GM12878 (cell line): Measurements from ENCODE around the gene TTYH1.

Experiments used
- BHLHE40 ChIP-seq, 2 experiments: fragments of 450-650 bp in 1 of 2; IDR thresholded peaks; 2 replicates each; pipeline ENCODE4 v1.6.1; 2011 to 2017; ENCODE audit warnings: low read depth in 2 of 2, borderline replicate concordance in 1 of 2, improper control_type of control experiment in 1 of 2, low read length in 1 of 2, mild to moderate bottlenecking in 1 of 2
- CBX3 ChIP-seq: fragments of 200-600 bp; sonication (generic); IDR thresholded peaks from 2 replicates; pipeline ENCODE4 v1.6.1; 2016; ENCODE audit warnings: low read depth, borderline replicate concordance
- CEBPB ChIP-seq, 2 experiments: fragments of 150-350 bp in 1 of 2; IDR thresholded peaks; 2 replicates each; pipeline ENCODE4 v1.6.1; 2012 to 2014; ENCODE audit warnings: low read depth in 2 of 2, low read length in 2 of 2, borderline replicate concordance in 1 of 2, inconsistent platforms in 1 of 2
- EP300 ChIP-seq, 2 experiments: fragments of 150-350 bp in 1 of 2; IDR thresholded peaks; 2 replicates each; pipeline ENCODE4 v1.6.1; 2011 to 2012; ENCODE audit warnings: low read depth in 2 of 2, low read length in 2 of 2, borderline replicate concordance in 1 of 2, improper control_type of control experiment in 1 of 2, inconsistent platforms in 1 of 2; ENCODE audit not compliant: control insufficient read depth in 1 of 2
- NFXL1 ChIP-seq: fragments of 450-650 bp; IDR thresholded peaks from 2 replicates; pipeline ENCODE4 v1.6.1; 2017; ENCODE audit warnings: antibody characterized with exemption, mild to moderate bottlenecking, borderline replicate concordance
- POLR2A ChIP-seq: IDR thresholded peaks from 2 replicates; pipeline ENCODE4 v1.6.1; 2011; ENCODE audit warnings: low read depth, mild to moderate bottlenecking, low read length
- POU2F2 ChIP-seq: IDR thresholded peaks from 3 replicates; pipeline ENCODE4 v1.6.1; 2011; ENCODE audit warnings: low read depth, mild to moderate bottlenecking, low read length, borderline replicate concordance
- SMARCA5 ChIP-seq: fragments of 450-650 bp; IDR thresholded peaks from 2 replicates; pipeline ENCODE4 v1.6.1; 2017; ENCODE audit warnings: mild to moderate bottlenecking
- SP1 ChIP-seq: IDR thresholded peaks from one replicate; pipeline ENCODE4 v1.6.1; 2011; ENCODE audit warnings: low read depth, low read length
- TARDBP ChIP-seq: IDR thresholded peaks from 2 replicates; pipeline ENCODE4 v1.6.1; 2016; ENCODE audit warnings: borderline replicate concordance
- ZNF274 ChIP-seq: IDR thresholded peaks from one replicate; pipeline ENCODE4 v1.8.0; 2011; ENCODE audit not compliant: insufficient read length, insufficient read depth
- TF ChIP-seq, protein P1 (sequence below), 3 experiments: IDR thresholded peaks in 2 of 3; conservative IDR thresholded peaks in 1 of 3; 2 replicates each; pipeline ENCODE4 v1.5.1; 2011; ENCODE audit warnings: low read depth in 3 of 3, low read length in 3 of 3, mild to moderate bottlenecking in 3 of 3, control low read depth in 2 of 3, moderate library complexity in 2 of 3, inconsistent platforms in 1 of 3, mixed read lengths in 1 of 3; ENCODE audit not compliant: control insufficient read depth in 2 of 3, insufficient read depth in 1 of 3; ENCODE audit errors: extremely low read depth in 1 of 3

DNA sequence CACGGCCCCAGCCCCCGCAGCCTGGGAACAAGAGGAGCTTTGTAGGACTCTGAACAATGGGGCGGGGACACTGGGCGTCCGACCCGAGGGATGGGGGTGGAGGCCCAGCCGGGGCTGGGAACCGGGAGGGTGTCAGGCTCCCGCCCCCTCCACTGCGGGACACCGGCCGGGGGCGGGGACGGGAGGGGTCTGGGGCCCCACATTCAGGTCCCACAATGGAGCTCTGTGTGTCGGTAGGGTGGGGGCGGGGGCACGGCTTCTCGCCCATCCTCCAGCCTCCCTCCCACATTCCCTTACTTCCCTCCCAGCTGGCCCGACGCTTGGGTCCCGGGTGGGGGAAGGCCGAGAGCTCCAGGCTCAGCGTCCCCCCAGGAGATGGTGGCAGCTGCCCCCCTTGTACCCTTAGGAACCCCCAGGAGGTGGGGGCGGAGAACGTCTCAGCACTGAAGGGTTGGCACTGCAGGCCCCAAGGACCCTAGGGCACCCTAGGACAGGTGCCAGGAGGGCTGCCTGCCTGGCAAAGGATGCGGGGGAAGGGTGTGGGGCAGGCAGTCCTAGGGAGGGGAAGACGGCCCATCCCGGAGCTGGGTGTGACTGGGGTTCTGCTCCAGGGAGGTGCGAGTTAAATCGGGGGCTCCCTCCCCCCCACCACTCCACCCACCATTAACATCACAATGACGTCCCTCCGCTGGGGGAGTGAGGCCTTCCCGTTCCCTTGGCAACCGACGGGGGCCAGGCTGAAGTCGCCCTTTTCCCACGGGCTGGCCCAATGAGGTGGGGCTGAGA is 5.3 kb downstream of the TTYH1 start:
- TF ChIP-seq, protein P1, sequence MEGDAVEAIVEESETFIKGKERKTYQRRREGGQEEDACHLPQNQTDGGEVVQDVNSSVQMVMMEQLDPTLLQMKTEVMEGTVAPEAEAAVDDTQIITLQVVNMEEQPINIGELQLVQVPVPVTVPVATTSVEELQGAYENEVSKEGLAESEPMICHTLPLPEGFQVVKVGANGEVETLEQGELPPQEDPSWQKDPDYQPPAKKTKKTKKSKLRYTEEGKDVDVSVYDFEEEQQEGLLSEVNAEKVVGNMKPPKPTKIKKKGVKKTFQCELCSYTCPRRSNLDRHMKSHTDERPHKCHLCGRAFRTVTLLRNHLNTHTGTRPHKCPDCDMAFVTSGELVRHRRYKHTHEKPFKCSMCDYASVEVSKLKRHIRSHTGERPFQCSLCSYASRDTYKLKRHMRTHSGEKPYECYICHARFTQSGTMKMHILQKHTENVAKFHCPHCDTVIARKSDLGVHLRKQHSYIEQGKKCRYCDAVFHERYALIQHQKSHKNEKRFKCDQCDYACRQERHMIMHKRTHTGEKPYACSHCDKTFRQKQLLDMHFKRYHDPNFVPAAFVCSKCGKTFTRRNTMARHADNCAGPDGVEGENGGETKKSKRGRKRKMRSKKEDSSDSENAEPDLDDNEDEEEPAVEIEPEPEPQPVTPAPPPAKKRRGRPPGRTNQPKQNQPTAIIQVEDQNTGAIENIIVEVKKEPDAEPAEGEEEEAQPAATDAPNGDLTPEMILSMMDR (IDR thresholded peaks at IDR 0.05 in 2 of 3, conservative IDR thresholded peaks at IDR 0.05 in 1 of 3; ENCODE audit: control insufficient read depth in 2 of 3, extremely low read depth in 1 of 3, insufficient read depth in 1 of 3, low read depth in 3 of 3, low read length in 3 of 3), result no peak
- TF ChIP-seq NFXL1 (no peak), POU2F2 (no peak), EP300 (IDR thresholded peaks at IDR 0.05; ENCODE audit: borderline replicate concordance in 1 of 2, control insufficient read depth in 1 of 2, low read depth in 2 of 2, low read length in 2 of 2) (no peak), SMARCA5 (no peak), BHLHE40 (IDR thresholded peaks at IDR 0.05; ENCODE audit: borderline replicate concordance in 1 of 2, low read depth in 2 of 2, low read length in 1 of 2) (no peak), CEBPB (IDR thresholded peaks at IDR 0.05; ENCODE audit: borderline replicate concordance in 1 of 2, low read depth in 2 of 2, low read length in 2 of 2) (no peak), SP1 (no peak), POLR2A (no peak), ZNF274 (no peak), CBX3 (no peak), TARDBP (no peak)
